HCT116 (cell line): Measurements from ENCODE around the gene ACVRL1. TPM values are rescaled to one million over a fixed set of nuclear protein-coding genes. Genes with fewer than 3 reads are reported as not detected.

ENCODE experiments used
- ATAC-seq: fragments of 200-7000 bp; cut with Tn5 transposase; 2 replicates; pipeline ENCODE4 v1.9.1; 2020; ENCODE audit warnings: mild to moderate bottlenecking, moderate library complexity
- BruUV-seq: library from RNA; stranded (reverse); fragments of 400-500 nt; replicated peaks from 2 replicates; lab custom pipeline; 2021; lab: Mats Ljungman, UMichigan
- CTCF ChIA-PET: fragments of 300-600 bp; sonication (Branson Sonifier 250); formaldehyde crosslinking; loops from one replicate; lab custom pipeline; 2021; ENCODE audit warnings: antibody characterized with exemption; lab: Charles Lee
- POLR2A ChIA-PET: fragments of 300-600, 350-600 bp; sonication (Branson Sonifier 250); formaldehyde crosslinking; loops from one replicate; lab custom pipeline; 2021; ENCODE audit warnings: antibody characterized with exemption; lab: Charles Lee
- RAD21 ChIA-PET, 2 experiments: fragments of 300-600 bp; sonication (Branson Sonifier 250); formaldehyde crosslinking; loops; one replicate each; lab custom pipeline; 2023; ENCODE audit warnings: low total read pairs in 2 of 2; ENCODE audit not compliant: uncharacterized antibody in 2 of 2, unreplicated experiment in 2 of 2, low non-redundant PET in 1 of 2; lab: Charles Lee
- DNase-seq: peaks from one replicate; pipeline ENCODE4 v3.0.0-alpha.2; 2010; ENCODE audit warnings: low read depth, low spot score
- H2AFZ ChIP-seq: fragments of 200-600 bp; shearing (Covaris generic), sonication (generic); 2 replicates; pipeline ENCODE4 v1.6.1; 2017; ENCODE audit warnings: low read depth, mixed run types, mixed read lengths, antibody characterized with exemption, low read length; ENCODE audit not compliant: poor library complexity, severe bottlenecking
- H3K27ac ChIP-seq: 2 replicates; pipeline ENCODE4 v1.5.1; 2012; ENCODE audit warnings: low read depth, low read length
- H3K27me3 ChIP-seq: fragments of 200-600 bp; sonication (generic); 2 replicates; pipeline ENCODE4 v1.6.1; 2016; ENCODE audit warnings: mixed run types, low read length, mixed read lengths; ENCODE audit not compliant: insufficient read depth
- H3K36me3 ChIP-seq, 2 experiments: fragments of 200-500 bp in 1 of 2; fragments of 200-600 bp in 1 of 2; sonication (Bioruptor generic) in 1 of 2; sonication (generic) in 1 of 2; 2 replicates each; pipeline versions ENCODE4 v1.5.1 to v1.6.1; 2014 to 2016; ENCODE audit warnings: low read length in 2 of 2, inconsistent platforms in 1 of 2, mixed read lengths in 1 of 2, mixed run types in 1 of 2; ENCODE audit not compliant: insufficient read depth in 2 of 2, control insufficient read depth in 1 of 2
- H3K4me1 ChIP-seq, 2 experiments: fragments of 200-600 bp in 1 of 2; sonication (generic) in 1 of 2; 2 replicates each; pipeline versions ENCODE4 v1.5.1 to v1.6.1; 2012 to 2017; ENCODE audit warnings: low read length in 2 of 2, inconsistent platforms in 1 of 2, mild to moderate bottlenecking in 1 of 2, mixed read lengths in 1 of 2, mixed run types in 1 of 2, moderate library complexity in 1 of 2; ENCODE audit not compliant: insufficient read depth in 2 of 2, control insufficient read depth in 1 of 2
- H3K4me2 ChIP-seq: fragments of 200-600 bp; sonication (generic); 2 replicates; pipeline ENCODE4 v1.6.1; 2017; ENCODE audit warnings: mixed run types, low read length, mixed read lengths
- H3K4me3 ChIP-seq, 2 experiments: fragments of 200-600 bp in 1 of 2; sonication (generic) in 1 of 2; replicated peaks in 1 of 2; 2 replicates each; pipeline ENCODE4 v1.5.1; 2011 to 2016; ENCODE audit warnings: low read length in 2 of 2, control low read depth in 1 of 2, low read depth in 1 of 2, mild to moderate bottlenecking in 1 of 2, mixed read lengths in 1 of 2, mixed run types in 1 of 2
- H3K79me2 ChIP-seq: fragments of 200-600 bp; sonication (generic); 2 replicates; pipeline ENCODE4 v1.6.1; 2017; ENCODE audit warnings: mild to moderate bottlenecking, mixed run types, low read length, moderate library complexity, mixed read lengths; ENCODE audit not compliant: insufficient read depth
- H3K9ac ChIP-seq: fragments of 200-600 bp; sonication (generic); 2 replicates; pipeline ENCODE4 v1.6.1; 2016; ENCODE audit warnings: low read length, mixed read lengths
- H3K9me2 ChIP-seq: fragments of 200-600 bp; sonication (generic), shearing (Covaris generic); 2 replicates; pipeline ENCODE4 v1.6.1; 2017; ENCODE audit warnings: mixed run types, mild to moderate bottlenecking, moderate library complexity; ENCODE audit not compliant: insufficient read depth
- H3K9me3 ChIP-seq, 2 experiments: fragments of 200-500 bp in 1 of 2; fragments of 200-600 bp in 1 of 2; sonication (Bioruptor generic) in 1 of 2; sonication (generic) in 1 of 2; 2 replicates each; pipeline ENCODE4 v1.6.1; 2014 to 2017; ENCODE audit warnings: low read length in 2 of 2, mixed read lengths in 2 of 2, inconsistent platforms in 1 of 2, low read depth in 1 of 2, mild to moderate bottlenecking in 1 of 2, mixed run types in 1 of 2, moderate library complexity in 1 of 2; ENCODE audit not compliant: control insufficient read depth in 1 of 2, insufficient read depth in 1 of 2
- H4K20me1 ChIP-seq: fragments of 200-600 bp; sonication (generic), shearing (Covaris generic); 2 replicates; pipeline ENCODE4 v1.6.1; 2017; ENCODE audit warnings: mixed run types, mild to moderate bottlenecking, moderate library complexity; ENCODE audit not compliant: insufficient read depth
- CBX3 ChIP-seq: IDR thresholded peaks from 2 replicates; pipeline ENCODE4 v1.6.1; 2012; ENCODE audit warnings: low read depth
- EGR1 ChIP-seq: IDR thresholded peaks from 2 replicates; pipeline ENCODE4 v1.6.1; 2012; ENCODE audit warnings: low read depth
- ELF1 ChIP-seq: IDR thresholded peaks from 2 replicates; pipeline ENCODE4 v1.6.1; 2012; ENCODE audit warnings: low read depth, borderline replicate concordance
- EZH2phosphoT487 ChIP-seq: fragments of 200-600 bp; IDR thresholded peaks from 2 replicates; pipeline ENCODE4 v1.6.1; 2018; ENCODE audit warnings: antibody characterized with exemption, borderline replicate concordance
- SIN3A ChIP-seq: IDR thresholded peaks from 2 replicates; pipeline ENCODE4 v1.6.1; 2012; ENCODE audit warnings: low read depth
- SP1 ChIP-seq: IDR thresholded peaks from 2 replicates; pipeline ENCODE4 v1.6.1; 2012; ENCODE audit warnings: low read depth
- SRF ChIP-seq: IDR thresholded peaks from 2 replicates; pipeline ENCODE4 v1.6.1; 2012; ENCODE audit warnings: low read depth
- YY1 ChIP-seq: IDR thresholded peaks from 2 replicates; pipeline ENCODE4 v1.6.1; 2011; ENCODE audit warnings: low read length, low read depth, moderate library complexity, mild to moderate bottlenecking; ENCODE audit not compliant: insufficient replicate concordance; ENCODE audit errors: extremely low read depth
- ZNF274 ChIP-seq: fragments of 200-500 bp; sonication (Bioruptor generic); IDR thresholded peaks from 2 replicates; pipeline ENCODE4 v1.6.1; 2014; ENCODE audit warnings: mild to moderate bottlenecking, low read depth, low read length, inconsistent platforms
- intact Hi-C: fragments of 100-400 bp; cut with micrococcal nuclease; formaldehyde crosslinking; loops from 2 replicates; pipeline ENCODE4 v1.10.0; 2022
- total RNA-seq: library from RNA; stranded (reverse); gene quantifications from one replicate; pipeline ENCODE4 v1.2.1, GENCODE V29; 2021; ENCODE audit not compliant: unreplicated experiment
- TF ChIP-seq, protein P1 (sequence below): IDR thresholded peaks from 2 replicates; pipeline ENCODE4 v1.6.1; 2012; ENCODE audit warnings: low read depth

ACVRL1 gene
- total RNA-seq, 1 experiment from 2014 or later = 2.5 TPM

DNA sequence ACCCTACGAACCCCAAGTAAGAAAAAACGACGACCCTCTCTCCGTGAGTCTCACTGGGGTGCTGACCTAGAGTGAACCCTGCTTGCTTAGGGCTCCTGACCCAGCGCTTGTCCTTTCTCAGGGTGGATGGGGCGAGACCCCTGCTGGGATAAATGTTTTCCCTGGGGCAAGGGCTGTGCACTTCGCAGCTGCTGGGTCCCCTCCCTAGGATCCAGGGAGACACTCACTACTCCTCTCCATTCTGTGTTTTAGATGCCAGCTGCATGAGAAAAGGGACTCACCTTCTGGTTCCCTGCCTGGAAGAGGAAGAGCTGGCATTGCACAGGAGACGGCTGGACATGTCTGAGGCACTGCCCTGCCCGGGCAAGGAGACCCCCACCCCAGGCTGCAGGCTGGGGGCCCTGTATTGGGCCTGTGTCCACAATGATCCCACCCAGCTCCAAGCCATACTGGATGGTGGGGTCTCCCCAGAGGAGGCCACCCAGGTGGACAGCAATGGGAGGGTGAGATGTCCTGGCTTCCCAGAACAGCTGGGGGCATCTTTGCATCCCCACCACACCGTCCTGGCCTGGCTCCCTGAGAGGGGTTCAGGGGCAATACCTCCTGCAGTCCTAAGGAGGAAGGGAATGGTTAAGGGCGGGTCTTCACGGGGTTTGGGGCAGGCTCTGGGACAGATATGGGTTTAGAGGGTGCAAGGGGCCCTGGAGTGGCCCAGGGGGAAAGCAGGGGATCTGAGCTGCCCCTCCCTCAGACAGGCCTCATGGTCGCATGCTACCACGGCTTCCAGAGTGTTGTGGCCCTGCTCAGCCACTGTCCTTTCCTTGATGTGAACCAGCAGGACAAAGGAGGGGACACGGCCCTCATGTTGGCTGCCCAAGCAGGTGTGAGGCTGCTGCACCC lies 18.7 kb upstream of the ACVRL1 start:
- TF ChIP-seq, protein P1, sequence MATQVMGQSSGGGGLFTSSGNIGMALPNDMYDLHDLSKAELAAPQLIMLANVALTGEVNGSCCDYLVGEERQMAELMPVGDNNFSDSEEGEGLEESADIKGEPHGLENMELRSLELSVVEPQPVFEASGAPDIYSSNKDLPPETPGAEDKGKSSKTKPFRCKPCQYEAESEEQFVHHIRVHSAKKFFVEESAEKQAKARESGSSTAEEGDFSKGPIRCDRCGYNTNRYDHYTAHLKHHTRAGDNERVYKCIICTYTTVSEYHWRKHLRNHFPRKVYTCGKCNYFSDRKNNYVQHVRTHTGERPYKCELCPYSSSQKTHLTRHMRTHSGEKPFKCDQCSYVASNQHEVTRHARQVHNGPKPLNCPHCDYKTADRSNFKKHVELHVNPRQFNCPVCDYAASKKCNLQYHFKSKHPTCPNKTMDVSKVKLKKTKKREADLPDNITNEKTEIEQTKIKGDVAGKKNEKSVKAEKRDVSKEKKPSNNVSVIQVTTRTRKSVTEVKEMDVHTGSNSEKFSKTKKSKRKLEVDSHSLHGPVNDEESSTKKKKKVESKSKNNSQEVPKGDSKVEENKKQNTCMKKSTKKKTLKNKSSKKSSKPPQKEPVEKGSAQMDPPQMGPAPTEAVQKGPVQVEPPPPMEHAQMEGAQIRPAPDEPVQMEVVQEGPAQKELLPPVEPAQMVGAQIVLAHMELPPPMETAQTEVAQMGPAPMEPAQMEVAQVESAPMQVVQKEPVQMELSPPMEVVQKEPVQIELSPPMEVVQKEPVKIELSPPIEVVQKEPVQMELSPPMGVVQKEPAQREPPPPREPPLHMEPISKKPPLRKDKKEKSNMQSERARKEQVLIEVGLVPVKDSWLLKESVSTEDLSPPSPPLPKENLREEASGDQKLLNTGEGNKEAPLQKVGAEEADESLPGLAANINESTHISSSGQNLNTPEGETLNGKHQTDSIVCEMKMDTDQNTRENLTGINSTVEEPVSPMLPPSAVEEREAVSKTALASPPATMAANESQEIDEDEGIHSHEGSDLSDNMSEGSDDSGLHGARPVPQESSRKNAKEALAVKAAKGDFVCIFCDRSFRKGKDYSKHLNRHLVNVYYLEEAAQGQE = no peak
- TF ChIP-seq YY1 = no peak
- no peak for TF ChIP-seq EGR1
- no peak for TF ChIP-seq ZNF274
- no peak for TF ChIP-seq SIN3A
- no peak for TF ChIP-seq SRF
- no peak for TF ChIP-seq CBX3
- no peak for TF ChIP-seq SP1
- no peak for TF ChIP-seq ELF1
- TF ChIP-seq EZH2phosphoT487 = no peak
- ChIA-PET RAD21 (no interaction called here), CTCF (no interaction called here), POLR2A (no interaction called here)
- H3K4me2 ChIP-seq = no peak overlapping the region
- H3K79me2 ChIP-seq = no peaks in the 10 kb centered on the region
- no peaks in the 10 kb centered on the region for H4K20me1 ChIP-seq
- DNase-seq = no peak
- no peak overlapping the region for H3K27ac ChIP-seq
- H3K9me2 ChIP-seq = no peaks in the 10 kb centered on the region
- H3K9ac ChIP-seq = no peak overlapping the region
- no peaks in the 10 kb centered on the region for H3K9me3 ChIP-seq
- H3K4me1 ChIP-seq = peaks cover 0 to 16% of the 10 kb centered on the region in 2 experiments; a peak in 1 of 4 replicates
- no peaks in the 10 kb centered on the region for H3K27me3 ChIP-seq
- no peak for ATAC-seq
- no peak overlapping the region for H3K4me3 ChIP-seq
- intact Hi-C loops = no loop called here
- BruUV-seq = no TSS peak
- no peak overlapping the region for H2AFZ ChIP-seq
- H3K36me3 ChIP-seq = no peaks in the 10 kb centered on the region
